H1 (cell line): Measurements from ENCODE around the gene NDUFV1. TPM values are rescaled to one million over a fixed set of nuclear protein-coding genes. Genes with fewer than 3 reads are reported as not detected.

Experiments
- BRCA1 ChIP-seq: IDR thresholded peaks from 2 replicates; pipeline ENCODE4 v1.6.1; 2012; ENCODE audit warnings: low read depth, low read length, improper control_type of control experiment
- CEBPB ChIP-seq: IDR thresholded peaks from 2 replicates; pipeline ENCODE4 v1.6.1; 2012; ENCODE audit warnings: low read depth, low read length
- EZH2 ChIP-seq: fragments of 200-600 bp; sonication (generic); IDR thresholded peaks from 2 replicates; pipeline ENCODE4 v1.7.1; 2012; ENCODE audit warnings: low read depth, mild to moderate bottlenecking, moderate library complexity, low read length, inconsistent platforms; ENCODE audit not compliant: severe bottlenecking
- HDAC6 ChIP-seq: IDR thresholded peaks from one replicate; pipeline ENCODE4 v1.7.1; 2012; ENCODE audit warnings: low read depth, mild to moderate bottlenecking, inconsistent platforms, low read length, moderate library complexity
- JUN ChIP-seq: IDR thresholded peaks from 2 replicates; pipeline ENCODE4 v1.6.1; 2011; ENCODE audit warnings: low read depth, mild to moderate bottlenecking, improper control_type of control experiment, low read length
- JUND ChIP-seq: IDR thresholded peaks from 2 replicates; pipeline ENCODE4 v1.6.1; 2011; ENCODE audit warnings: mild to moderate bottlenecking, improper control_type of control experiment, low read length
- KDM4A ChIP-seq: IDR thresholded peaks from one replicate; pipeline ENCODE4 v1.7.1; 2012; ENCODE audit warnings: low read depth, mild to moderate bottlenecking, moderate library complexity, low read length, inconsistent platforms; ENCODE audit not compliant: severe bottlenecking
- KDM5A ChIP-seq: fragments of 200-600 bp; IDR thresholded peaks from 2 replicates; pipeline ENCODE4 v1.7.1; 2012; ENCODE audit warnings: mild to moderate bottlenecking, low read length, inconsistent platforms, mixed read lengths
- POLR2AphosphoS5 ChIP-seq: IDR thresholded peaks from 2 replicates; pipeline ENCODE4 v1.6.1; 2011; ENCODE audit warnings: low read depth, low read length
- SP1 ChIP-seq: IDR thresholded peaks from 2 replicates; pipeline ENCODE4 v1.6.1; 2011; ENCODE audit warnings: low read depth, low read length
- TBP ChIP-seq: IDR thresholded peaks from 2 replicates; pipeline ENCODE4 v1.6.1; 2011; ENCODE audit warnings: low read depth, low read length, improper control_type of control experiment
- YY1 ChIP-seq: IDR thresholded peaks from 2 replicates; pipeline ENCODE4 v1.6.1; 2011; ENCODE audit warnings: low read depth, mild to moderate bottlenecking, low read length
- polyA plus RNA-seq, 7 experiments: library from polyadenylated mRNA; depleted of rRNA in 3 of 7; stranded (reverse) in 5 of 7; unstranded in 2 of 7; fragments of >200 nt in 5 of 7; fragments of 200-250 nt in 2 of 7; gene quantifications; 1 replicate in 5 of 7; 2 replicates in 1 of 7; 4 replicates in 1 of 7; pipeline versions ENCODE4 v1.2.1 to v1.2.3, GENCODE V29; 2011 to 2013; ENCODE audit warnings: missing spikeins in 2 of 7, mixed read lengths in 2 of 7
- total RNA-seq: library from RNA; stranded (reverse); fragmentation: NEBNext Ultra II Directional; extraction: Animal tissue kit (Norgen Biotek cat#: 25700); gene quantifications from 2 replicates; pipeline ENCODE4 v1.2.1, GENCODE V29; 2021
- TF ChIP-seq, protein P1 (sequence below), 3 experiments: IDR thresholded peaks; 1 replicate in 2 of 3; 2 replicates in 1 of 3; pipeline versions ENCODE4 v1.5.1 to v1.6.1; 2011; ENCODE audit warnings: low read length in 3 of 3, mild to moderate bottlenecking in 3 of 3, inconsistent platforms in 2 of 3, low read depth in 1 of 3, moderate library complexity in 1 of 3; ENCODE audit not compliant: insufficient read depth in 1 of 3; ENCODE audit errors: control extremely low read depth in 1 of 3
- TF ChIP-seq, protein P2 (sequence below): IDR thresholded peaks from 2 replicates; pipeline ENCODE4 v1.6.1; 2012; ENCODE audit warnings: inconsistent platforms

NDUFV1 gene
- total and polyA plus RNA-seq, 2 of the 8 experiments (the other 6 are each of a cell fraction or from before 2014, with no cell fraction given): 125 to 131 TPM

DNA sequence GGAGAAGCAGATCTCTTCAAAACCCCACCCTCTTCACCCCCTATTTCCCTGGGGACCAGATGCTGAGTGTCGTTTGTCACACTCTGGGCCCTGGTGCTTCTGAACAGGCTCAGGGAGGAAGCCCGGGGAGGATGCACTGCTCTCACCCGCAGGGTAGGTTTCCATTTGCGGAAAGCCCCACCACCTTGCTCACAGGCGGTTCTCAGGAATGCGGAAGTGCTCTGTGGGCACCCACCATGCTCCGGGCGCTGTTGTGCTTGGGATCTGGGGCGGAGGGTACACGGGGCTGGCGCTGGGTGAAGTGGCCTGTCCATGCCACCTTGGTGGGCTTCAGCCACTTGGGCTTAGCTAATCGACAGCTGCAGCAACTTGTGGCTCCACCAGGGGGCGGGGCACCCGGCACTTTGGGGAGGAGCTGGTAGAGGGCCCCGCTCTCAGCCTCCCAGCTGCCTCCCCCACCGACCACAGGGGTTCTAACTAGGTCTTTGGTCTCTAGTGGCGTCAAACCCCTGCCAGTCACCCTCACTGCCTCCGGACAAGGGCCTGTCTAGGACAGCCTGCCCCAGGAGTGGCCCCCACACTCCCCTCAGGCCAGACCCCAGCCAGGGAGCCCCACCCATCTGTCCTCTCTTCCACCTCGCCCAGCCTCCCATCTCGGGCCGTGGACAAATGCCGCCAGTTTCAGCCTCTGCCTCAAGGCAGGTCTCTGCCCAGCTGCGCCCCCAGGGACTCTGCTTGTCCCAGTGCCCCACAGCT is 7.4 kb downstream of the NDUFV1 start (continued):
- TF ChIP-seq, protein P1, sequence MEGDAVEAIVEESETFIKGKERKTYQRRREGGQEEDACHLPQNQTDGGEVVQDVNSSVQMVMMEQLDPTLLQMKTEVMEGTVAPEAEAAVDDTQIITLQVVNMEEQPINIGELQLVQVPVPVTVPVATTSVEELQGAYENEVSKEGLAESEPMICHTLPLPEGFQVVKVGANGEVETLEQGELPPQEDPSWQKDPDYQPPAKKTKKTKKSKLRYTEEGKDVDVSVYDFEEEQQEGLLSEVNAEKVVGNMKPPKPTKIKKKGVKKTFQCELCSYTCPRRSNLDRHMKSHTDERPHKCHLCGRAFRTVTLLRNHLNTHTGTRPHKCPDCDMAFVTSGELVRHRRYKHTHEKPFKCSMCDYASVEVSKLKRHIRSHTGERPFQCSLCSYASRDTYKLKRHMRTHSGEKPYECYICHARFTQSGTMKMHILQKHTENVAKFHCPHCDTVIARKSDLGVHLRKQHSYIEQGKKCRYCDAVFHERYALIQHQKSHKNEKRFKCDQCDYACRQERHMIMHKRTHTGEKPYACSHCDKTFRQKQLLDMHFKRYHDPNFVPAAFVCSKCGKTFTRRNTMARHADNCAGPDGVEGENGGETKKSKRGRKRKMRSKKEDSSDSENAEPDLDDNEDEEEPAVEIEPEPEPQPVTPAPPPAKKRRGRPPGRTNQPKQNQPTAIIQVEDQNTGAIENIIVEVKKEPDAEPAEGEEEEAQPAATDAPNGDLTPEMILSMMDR (IDR thresholded peaks at IDR 0.05; ENCODE audit: control extremely low read depth in 1 of 3, insufficient read depth in 1 of 3, low read depth in 1 of 3, low read length in 3 of 3): peak in 2 of 3 experiments; percentile 77 to 79; a peak in 3 of 4 replicates
- TF ChIP-seq, protein P2, sequence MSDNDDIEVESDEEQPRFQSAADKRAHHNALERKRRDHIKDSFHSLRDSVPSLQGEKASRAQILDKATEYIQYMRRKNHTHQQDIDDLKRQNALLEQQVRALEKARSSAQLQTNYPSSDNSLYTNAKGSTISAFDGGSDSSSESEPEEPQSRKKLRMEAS: 0 out of 2 replicates have a peak, but pooled peaks have one; percentile 11
- TF ChIP-seq JUND (no peak), KDM5A (no peak), SP1 (no peak), KDM4A (no peak), TBP (no peak), HDAC6 (no peak), JUN (0 out of 2 replicates have a peak, but pooled peaks have one; percentile 21), POLR2AphosphoS5 (no peak), EZH2 (no peak), CEBPB (no peak), BRCA1 (no peak), YY1 (no peak)
